GM18519 (cell line): Measurements from ENCODE around the gene CLTA.

ENCODE experiments used
- ATAC-seq: cut with Tn5 transposase; IDR thresholded peaks from one replicate; pipeline ENCODE4 v1.9.1; 2021; ENCODE audit warnings: mild to moderate bottlenecking, moderate library complexity; ENCODE audit not compliant: unreplicated experiment, low FRiP score

The CLTA gene, protein sequence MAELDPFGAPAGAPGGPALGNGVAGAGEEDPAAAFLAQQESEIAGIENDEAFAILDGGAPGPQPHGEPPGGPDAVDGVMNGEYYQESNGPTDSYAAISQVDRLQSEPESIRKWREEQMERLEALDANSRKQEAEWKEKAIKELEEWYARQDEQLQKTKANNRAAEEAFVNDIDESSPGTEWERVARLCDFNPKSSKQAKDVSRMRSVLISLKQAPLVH

DNA sequence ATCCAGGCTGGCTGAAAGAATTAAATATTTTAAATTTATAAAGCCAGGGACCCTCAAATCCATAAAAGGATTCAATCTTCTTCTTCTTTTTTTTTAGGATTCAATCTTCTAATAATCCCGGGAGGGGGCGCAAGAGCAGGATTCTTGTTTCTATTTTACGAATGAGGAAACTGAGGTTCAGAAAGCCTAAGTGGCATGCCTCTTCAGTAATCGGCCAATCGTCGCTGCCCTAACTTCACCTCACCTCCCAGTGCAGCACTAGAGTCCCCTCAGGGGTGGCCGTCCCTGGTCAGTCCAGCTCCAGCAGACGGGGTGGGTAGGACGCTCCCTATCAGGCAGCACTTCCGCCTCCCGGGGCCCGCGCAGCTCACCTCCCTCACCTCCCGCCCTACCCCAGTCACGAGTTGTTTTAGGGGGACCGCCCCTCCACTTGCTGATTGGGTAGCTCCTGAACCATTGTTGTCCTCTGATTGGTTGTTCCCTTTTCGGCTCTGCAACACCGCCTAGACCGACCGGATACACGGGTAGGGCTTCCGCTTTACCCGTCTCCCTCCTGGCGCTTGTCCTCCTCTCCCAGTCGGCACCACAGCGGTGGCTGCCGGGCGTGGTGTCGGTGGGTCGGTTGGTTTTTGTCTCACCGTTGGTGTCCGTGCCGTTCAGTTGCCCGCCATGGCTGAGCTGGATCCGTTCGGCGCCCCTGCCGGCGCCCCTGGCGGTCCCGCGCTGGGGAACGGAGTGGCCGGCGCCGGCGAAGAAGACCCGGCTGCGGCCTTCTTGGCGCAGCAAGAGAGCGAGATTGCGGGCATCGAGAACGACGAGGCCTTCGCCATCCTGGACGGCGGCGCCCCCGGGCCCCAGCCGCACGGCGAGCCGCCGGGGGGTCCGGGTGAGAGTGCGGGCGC, at the start of gene CLTA:
Gene CLTA, plus strand, starts transcription at position 534 of the 902 bp plus-strand sequence. Its CDS starts 136 bp downstream, at position 670.
- ATAC-seq: peak; percentile 90

DNA sequence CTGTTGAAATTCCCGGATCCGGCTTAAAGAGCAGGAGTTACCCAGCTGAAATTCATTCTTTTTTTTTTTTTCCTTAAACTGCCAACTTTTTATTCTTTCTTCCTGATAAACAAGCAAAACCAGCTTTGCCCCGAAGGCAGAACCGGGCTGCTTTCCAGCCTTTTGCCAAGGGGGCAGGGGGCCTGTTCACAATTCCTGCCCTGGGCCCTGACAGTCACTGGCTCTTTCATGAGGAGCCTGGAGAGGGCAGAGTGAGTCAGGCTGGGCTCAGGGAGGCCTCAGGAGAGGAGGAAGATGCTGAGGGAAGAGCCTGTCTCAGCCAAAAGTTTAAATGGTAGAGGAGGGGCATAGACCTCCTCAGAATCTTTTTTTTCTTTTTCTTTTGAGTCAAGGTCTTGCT, 49.4 kb upstream of the CLTA start:
- no peak for ATAC-seq

DNA sequence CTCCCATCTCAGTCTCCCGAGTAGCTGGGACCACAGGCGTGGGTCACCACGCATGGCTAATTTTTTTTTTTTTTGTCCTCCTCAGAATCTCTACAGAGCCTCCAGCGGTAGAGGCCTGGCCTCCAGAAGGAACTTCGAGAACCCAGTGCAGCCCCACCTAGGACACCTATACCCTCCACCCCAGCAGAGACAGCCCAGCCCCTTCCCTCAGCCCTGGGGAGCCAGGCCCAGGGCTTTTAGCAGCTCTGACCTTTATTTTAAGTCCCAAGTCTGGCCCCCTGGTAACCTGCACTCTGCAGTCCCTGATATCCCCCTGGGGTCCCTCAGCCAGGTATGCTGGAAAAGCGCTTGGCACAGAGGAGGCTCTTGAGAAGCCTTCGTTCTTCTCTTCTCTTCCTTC, 49.0 kb upstream of the CLTA start:
- ATAC-seq: no peak

DNA sequence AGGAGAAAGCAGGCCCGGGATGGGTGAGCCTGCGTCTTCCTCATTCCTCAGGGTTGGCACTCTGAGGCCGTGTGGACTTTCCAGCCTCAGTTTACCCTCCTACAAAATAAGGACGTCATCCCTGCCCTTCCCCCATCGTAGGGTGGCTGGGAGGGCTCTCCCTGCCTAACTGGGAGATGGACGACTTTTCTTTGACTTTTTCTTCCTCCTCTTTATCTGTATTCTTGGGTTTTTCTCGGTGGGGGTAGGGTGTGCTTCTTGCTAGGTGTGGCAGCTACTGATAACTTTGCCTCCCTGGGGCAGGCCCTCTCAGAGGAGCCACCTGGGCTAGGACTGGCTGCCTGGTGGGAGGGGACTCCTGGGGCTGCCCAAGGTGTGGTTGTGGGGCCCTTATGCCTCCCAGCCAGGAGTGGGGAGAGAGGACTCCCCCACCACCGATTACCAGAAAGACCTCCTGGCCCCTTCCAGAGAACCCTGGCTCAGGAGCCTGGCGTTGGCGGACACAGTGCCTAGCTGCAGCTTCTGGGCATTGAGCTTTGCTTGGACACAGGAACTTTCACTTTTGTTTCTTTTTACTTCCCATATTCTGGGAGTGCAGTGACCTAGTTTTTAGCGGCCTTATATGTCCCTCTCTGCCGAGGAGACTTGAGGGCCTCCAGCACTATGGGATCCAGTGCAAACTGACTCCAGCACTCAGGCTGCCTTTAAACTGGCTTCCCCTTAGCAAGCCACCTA, 48.0 kb upstream of the CLTA start:
- ATAC-seq: no peak

DNA sequence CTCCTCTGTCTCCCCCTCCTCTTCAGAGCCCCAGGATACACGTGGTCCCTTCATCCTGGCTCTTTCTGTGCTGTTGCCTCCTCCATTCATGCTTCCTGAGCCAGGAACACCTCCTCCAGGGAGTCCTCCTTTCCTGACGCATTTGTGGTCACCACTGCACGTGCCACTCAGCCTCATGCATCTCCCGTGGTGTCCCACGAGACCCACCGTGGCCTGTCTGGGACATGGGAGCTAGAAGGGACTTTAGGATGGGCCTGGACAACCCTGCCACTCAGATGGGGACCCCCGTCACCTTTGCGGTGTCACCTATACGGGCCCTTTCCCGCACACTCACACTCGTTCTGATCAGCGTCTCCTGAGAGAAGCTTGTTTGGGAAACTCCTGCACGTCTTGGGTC, 47.5 kb upstream of the CLTA start:
- no peak for ATAC-seq

DNA sequence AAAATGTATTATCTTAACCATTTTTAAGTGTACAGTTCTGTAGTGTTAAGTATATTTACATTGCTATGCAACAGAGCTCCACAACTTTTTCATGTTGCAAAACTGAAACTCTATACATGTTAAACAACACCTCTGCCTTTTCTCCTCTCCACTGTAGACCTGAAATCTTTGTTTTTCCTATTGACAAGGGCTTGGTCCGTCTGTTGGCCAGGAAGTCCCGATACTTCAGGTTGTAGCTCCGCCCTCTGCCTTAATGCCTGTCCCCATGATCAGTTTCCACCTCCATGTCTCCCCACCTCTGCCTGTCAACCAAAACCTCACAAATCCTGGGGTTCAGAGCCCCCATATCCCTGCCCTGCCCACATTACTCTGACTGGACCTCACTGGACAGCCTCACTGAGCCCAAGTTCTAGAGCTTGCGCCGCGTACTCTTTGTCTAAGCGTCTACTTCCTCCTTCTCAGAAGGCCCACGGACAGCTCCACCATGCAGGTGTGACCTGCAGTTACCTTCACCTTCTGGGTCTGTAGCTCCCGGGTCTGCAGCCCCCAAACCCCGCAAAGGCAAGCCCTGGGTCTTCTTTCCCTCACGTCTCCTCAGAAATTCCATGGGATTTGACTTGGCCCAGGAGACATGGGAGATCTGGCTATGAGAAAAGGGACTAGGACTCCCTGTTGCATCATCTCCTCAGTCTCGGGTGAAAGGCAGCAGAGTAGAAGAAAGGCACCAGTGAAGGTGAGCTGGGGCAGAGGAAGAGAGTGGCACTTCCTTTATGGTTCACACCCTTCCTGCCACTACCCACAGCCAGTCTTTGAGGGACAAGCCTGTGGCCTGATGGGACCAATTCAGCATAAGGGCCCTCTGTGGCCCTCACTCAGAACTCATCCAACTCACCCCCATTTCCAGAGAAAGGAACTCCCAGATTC, 46.1 kb upstream of the CLTA start:
- ATAC-seq: no peak

DNA sequence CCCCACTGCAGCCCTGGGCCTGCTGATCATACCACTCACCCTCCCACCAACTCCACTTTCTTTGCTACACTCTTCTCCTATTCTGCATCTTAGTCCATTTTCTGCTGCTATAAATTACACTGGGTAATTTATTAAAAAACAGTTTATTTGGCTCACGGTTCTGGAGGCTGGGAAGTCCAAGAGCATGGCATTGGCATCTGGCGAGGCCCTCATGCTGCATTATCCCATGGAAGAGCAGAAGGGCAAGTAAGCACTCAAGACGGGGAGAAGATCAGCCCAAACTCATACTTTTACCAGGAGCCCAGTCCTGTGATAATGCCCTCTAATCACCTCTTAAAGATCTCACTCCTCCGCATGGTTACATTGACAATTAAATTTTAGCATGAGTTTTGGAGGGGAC, 44.8 kb upstream of the CLTA start:
- no peak for ATAC-seq

DNA sequence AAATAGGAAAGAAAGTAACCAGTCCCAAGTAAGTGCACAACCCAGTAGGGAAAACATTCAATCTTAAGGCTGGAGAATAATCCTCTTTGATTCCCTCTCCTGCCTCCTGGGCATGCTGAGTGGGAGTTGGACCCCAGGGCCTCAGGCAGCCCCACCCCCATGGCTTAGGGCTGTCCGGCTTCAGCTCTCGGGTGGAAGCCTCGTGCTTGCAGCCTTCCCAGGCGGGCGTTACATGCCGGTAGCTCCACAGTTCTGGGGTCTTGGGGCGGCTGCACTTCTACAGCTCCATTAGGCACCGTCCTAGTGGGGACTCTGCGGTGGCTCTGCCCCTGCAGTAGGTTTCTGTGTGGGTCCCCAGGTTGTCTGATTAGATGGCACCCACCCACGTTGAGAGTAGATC, 44.1 kb upstream of the CLTA start:
- ATAC-seq: no peak

DNA sequence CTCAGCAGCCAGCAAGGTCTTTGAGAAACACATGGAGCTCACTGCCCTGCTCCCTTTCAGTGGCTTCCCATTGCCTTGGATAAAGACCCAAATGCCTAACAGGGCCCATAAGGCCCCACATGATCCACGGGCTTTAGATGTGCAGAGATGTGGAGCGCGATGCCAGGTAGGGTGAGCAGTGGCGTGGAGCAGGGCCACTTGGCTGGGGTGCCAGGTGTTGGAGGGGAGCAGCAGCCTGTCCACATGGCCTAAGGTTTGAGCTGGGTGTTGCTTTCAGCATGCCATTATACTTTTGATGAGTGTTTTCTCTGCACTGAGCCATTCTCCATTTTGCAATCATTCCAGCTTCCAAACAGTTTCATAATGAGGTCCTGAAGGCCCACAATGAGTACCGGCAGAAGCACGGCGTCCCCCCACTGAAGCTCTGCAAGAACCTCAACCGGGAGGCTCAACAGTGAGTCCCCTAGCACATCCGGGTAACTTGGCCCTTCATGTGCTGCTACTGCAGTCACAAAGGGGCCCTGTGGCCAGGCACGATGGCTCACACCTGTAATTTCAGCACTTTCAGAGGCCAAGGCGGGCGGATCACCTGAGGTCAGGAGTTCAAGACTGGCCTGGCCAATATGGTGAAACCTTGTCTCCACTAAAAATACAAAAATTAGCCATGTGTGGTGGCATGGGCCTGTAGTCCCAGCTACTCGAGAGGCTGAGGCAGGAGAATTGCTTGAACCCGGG, 43.1 kb upstream of the CLTA start:
- no peak for ATAC-seq

DNA sequence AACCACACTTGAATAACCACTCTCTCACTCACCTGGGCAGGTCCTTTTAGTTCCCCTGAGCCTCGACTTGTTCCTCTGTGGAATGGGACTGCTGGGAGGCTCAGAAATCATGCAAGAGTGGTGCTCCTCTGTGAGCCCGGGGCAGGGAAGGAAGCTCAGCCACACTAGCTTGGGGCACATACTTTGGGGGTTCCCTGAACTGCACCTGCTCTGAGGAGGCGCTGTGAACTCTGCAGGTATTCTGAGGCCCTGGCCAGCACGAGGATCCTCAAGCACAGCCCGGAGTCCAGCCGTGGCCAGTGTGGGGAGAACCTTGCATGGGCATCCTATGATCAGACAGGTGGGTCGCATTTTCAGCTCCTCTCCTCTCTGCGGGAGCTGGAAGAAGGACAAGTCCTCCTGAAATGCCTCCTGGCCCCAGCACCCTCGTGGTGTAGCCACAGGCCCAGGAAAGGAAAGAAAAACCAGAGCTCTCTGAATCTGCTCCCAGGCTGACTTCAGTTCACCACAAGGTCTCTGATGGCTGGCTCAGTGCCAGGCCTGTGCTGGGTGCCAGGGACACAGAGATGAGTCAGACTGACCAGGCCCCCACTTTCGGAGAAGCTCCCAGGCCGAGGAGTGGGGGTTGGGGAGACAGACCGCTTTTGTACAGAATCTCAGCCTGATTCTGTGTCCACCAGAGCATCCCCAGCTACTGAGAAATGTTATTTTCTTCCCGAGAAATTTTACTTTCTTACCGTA, 42.2 kb upstream of the CLTA start:
- no peak for ATAC-seq

DNA sequence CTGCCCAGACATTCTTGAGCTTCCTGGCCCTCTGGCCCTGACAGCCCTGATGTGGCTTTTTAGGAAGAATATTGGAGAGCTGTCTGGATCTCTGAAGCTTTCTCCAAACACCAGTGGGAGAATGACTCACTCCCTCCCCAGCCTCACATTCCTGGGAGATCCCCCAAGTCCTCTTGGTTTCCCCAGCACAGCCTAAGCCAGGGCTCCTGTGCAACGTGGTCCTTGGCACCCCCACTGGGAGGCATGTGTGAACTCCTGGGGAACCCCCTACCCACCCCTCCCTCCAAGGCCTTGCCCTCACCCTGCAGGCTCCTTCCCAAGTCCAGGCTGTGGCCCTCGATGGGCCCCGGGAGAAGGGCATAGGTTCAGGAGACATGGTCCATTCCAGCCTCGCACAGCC, 41.5 kb upstream of the CLTA start:
- no peak for ATAC-seq

DNA sequence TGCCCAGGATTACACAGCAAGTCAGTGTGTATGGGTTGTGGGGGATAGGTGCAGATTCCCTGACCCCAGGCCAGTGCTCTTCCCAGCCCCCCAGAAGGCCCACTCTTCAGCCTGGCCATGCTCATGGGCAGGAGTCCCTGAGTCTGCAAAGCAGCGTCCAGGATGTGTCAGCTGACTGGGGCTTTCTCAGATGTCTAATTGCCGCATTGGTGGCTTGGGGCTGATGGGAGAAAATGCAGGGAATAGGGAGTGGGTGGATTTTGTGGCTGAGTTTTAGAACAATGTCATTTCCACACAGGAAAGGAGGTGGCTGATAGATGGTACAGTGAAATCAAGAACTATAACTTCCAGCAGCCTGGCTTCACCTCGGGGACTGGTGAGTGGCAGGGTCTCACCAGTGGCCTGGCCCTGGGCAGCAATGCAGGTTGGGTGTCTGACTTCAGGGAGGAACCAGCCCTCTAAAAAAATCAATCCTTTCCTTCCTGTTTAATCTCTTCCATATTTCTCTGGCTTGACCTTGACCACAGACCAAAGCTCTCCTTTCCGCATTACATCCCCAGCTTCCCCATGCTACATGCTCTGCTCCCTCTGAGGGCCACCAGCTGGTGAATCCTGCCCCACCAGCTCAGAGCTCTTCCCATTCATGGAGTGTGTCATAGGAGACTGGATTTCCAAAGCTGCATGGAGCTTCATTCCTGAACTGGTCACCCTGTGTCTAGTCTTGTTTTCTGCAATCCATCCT, 40.0 kb upstream of the CLTA start:
- no peak for ATAC-seq

DNA sequence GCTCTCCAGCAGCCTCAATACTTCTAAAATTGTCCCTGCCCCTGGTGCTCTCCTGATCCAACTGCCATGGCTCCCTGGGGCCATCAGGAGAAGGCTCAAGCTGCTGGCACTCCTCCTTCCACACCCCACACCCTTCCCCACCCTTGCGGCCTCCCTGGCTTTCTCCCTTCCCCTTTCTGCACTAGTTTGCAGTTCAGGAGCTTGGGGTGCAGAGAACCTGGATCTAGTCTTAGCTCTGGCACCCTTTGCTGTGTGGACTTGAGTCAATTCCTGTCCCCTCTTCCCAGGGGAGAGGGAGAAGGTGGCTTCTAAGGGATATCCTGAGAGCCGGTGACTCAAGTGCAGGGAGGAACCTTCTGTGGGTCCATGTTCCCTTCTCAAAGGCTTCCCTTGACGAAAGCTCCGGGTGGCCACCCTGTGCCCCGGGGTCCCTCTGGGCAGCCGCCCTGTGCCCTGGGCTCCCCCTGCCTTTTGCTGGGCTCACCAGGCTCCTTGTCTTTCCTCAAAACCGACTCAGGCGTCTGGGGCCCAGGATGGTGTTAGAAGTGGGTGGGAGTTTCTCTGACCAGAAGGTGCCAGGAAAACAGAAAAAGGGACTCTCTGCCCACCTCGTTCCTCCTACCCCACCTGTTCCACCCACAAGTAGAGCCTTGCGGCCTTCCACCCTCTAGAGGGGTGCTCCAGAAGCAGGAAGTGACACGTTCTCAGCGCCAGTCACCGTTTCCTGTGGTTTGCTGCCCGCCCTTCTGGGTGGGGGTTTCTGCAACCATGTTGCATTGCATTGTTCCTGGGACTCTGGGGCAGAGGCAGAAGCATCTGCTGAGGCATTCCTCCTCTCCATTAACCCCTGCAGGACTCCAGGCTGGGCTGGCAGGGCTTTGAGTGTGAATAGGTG, 39.2 kb upstream of the CLTA start:
- ATAC-seq: peak; percentile 66

DNA sequence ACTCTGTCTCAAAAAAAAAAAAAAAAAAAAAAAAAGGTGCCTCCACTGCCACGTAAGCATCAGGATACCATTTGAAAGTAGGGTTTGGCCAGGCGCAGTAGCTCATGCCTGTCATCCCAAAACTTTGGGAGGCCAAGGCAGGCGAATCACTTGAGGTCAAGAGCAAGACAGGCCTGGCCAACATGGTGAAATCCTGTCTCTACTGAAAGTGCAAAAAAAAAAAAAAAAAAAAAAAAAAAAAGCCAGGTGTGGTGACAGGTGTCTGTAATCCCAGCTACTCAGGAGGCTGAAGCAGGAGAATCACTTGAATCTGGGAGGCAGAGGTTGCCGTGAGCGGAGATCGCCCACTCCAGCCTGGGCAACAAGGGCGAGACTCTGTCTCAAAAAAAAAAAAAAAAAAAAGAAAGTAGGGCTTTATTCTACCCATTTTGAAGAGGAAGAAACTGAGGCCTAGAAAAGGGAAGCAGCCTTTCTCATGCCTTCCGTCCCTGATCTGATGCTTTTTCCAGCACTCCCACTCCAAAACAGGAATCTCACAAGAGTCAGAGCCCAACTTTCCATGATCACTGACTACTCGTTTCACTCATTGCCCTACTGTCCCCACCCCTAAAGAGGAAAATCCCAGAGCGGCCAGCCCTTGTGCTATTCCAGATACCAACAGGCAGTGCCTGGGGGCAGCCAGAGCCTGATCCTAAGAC, 37.8 kb upstream of the CLTA start:
- no peak for ATAC-seq

DNA sequence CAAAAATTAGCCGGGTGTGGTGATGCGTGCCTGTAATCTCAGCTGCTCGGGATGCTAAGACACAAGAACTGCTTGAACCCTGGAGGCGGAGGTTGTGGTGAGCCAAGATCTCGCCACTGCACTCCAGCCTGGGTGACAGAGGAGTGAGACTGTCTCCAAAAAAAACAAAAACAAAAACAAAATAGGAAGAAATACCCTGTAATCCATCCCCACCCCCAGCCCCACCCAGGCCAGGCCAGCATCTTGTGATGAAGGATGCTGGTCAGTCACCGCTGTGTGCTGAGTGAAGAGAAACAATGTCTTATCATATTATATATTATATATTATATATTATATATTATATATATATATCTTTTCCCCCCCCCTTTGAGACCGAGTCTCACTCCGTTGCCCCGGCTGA, 37.0 kb upstream of the CLTA start:
- ATAC-seq: no peak

DNA sequence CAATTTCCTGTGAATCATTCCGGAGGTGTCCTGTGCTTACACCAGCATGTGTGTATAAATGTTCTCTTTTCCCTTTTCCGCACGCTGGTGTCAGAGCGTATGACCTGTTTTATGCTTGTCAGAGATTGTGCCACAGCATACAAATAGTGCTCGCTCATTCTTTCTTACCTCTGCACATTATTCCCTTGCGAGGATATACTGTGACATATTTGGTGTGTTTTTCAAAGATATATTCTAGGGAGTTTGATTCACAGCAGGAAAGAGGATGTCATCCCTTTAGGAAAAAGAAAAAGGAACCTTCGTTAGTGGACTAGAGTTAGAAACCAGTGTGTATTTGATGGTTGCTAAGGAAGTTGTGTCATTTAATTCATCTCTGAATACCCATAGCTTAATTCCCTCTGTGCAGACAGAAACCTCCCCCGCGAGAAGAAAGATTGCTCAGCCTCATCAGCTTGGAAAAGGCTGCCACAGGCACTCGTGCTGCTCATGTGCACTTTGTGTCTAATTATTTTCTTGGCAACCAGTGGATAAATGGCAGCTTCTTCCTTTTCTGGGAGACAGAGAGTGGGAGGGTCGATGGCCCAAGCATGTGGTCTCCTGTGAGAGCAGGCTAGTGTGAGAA, 36.3 kb upstream of the CLTA start:
- no peak for ATAC-seq
